K562 (cell line): ENCODE data around the gene SPATA33. TPM values are rescaled to one million over a fixed set of nuclear protein-coding genes. Genes with fewer than 3 reads are reported as not detected.

ENCODE experiments used
- ATAC-seq: fragments of 200-7000 bp; cut with Tn5 transposase; 3 replicates; pipeline ENCODE4 v1.9.1; 2020; ENCODE audit warnings: moderate library complexity
- BruUV-seq: library from RNA; stranded (reverse); fragments of 400-500 nt; replicated peaks from 2 replicates; lab custom pipeline; 2021; lab: Mats Ljungman, UMichigan
- CTCF ChIA-PET: fragments of 300-600 bp; formaldehyde crosslinking; extraction: SDS; loops from one replicate; lab custom pipeline; 2021; ENCODE audit warnings: low intra/inter-chr PET ratio; lab: Yijun Ruan, JAX
- POLR2A ChIA-PET: fragments of 300-600, 350-650 bp; sonication (Branson Sonifier 250); formaldehyde crosslinking; extraction: SDS; loops from one replicate; lab custom pipeline; 2021; ENCODE audit warnings: antibody characterized with exemption, inconsistent platforms; lab: Yijun Ruan, JAX
- DNase-seq, 4 experiments: peaks; one replicate each; pipeline versions ENCODE4 v3.0.0 to v3.0.0-alpha.2; 2011 to 2018; ENCODE audit warnings: low spot score in 3 of 4, mixed read lengths in 3 of 4; ENCODE audit errors: extremely low read depth in 1 of 4
- FAIRE-seq: peaks from 2 replicates; lab custom pipeline; 2011; peaks lifted over from hg19 to GRCh38; lab: Jason Lieb, UNC
- H2AFZ ChIP-seq: 2 replicates; pipeline ENCODE4 v1.6.0; 2011; ENCODE audit warnings: low read depth, low read length, control low read depth, inconsistent platforms
- H3K27ac ChIP-seq: fragments of 200-600 bp; 3 replicates; pipeline ENCODE4 v1.8.0; 2011; ENCODE audit warnings: low read depth, mild to moderate bottlenecking, control low read depth, inconsistent platforms, low read length, moderate library complexity, mixed read lengths; ENCODE audit errors: extremely low read depth
- H3K27me3 ChIP-seq, 2 experiments: fragments of 300-600 bp in 1 of 2; 2 replicates in 1 of 2; 3 replicates in 1 of 2; pipeline versions ENCODE4 v1.6.0 to v1.8.0; 2011; ENCODE audit warnings: inconsistent platforms in 2 of 2, low read length in 2 of 2, mild to moderate bottlenecking in 1 of 2, mixed read lengths in 1 of 2, moderate library complexity in 1 of 2; ENCODE audit not compliant: control insufficient read depth in 2 of 2, insufficient read depth in 2 of 2
- H3K36me3 ChIP-seq: fragments of 300-600 bp; 3 replicates; pipeline ENCODE4 v1.8.0; 2011; ENCODE audit warnings: mild to moderate bottlenecking, low read length, inconsistent platforms; ENCODE audit not compliant: control insufficient read depth, insufficient read depth
- H3K4me1 ChIP-seq, 2 experiments: fragments of 200-600 bp in 1 of 2; replicated peaks in 1 of 2; 2 replicates in 1 of 2; 3 replicates in 1 of 2; pipeline versions ENCODE4 v1.5.1 to v1.8.0; 2011; ENCODE audit warnings: inconsistent platforms in 2 of 2, low read length in 2 of 2, mild to moderate bottlenecking in 1 of 2, mixed read lengths in 1 of 2, moderate library complexity in 1 of 2; ENCODE audit not compliant: control insufficient read depth in 2 of 2, insufficient read depth in 2 of 2
- H3K4me2 ChIP-seq: 2 replicates; pipeline ENCODE4 v1.6.1; 2011; ENCODE audit warnings: low read length, control low read depth, inconsistent platforms, mixed read lengths; ENCODE audit not compliant: insufficient read depth
- H3K4me3 ChIP-seq: fragments of 200-600 bp; sonication (generic), shearing (Covaris generic); 2 replicates; pipeline ENCODE4 v1.5.1; 2016; ENCODE audit warnings: control low read depth, inconsistent platforms
- H3K79me2 ChIP-seq: fragments of 200-600 bp; 3 replicates; pipeline ENCODE4 v1.8.0; 2011; ENCODE audit warnings: low read length, inconsistent platforms; ENCODE audit not compliant: control insufficient read depth, insufficient read depth
- H3K9ac ChIP-seq, 2 experiments: 2 replicates each; pipeline versions ENCODE4 v1.6.0 to v1.6.1; 2011; ENCODE audit warnings: low read depth in 2 of 2, low read length in 2 of 2, control low read depth in 1 of 2, inconsistent platforms in 1 of 2, mild to moderate bottlenecking in 1 of 2, mixed read lengths in 1 of 2; ENCODE audit not compliant: insufficient read depth in 1 of 2
- H3K9me1 ChIP-seq: one replicate; pipeline ENCODE4 v1.6.0; 2011; ENCODE audit warnings: inconsistent platforms, mild to moderate bottlenecking, low read length, moderate library complexity; ENCODE audit not compliant: control insufficient read depth, insufficient read depth
- H3K9me3 ChIP-seq: replicated peaks from 2 replicates; pipeline ENCODE4 v1.5.1; 2011; ENCODE audit warnings: low read depth, low read length, inconsistent platforms; ENCODE audit not compliant: control insufficient read depth, insufficient read depth
- H4K20me1 ChIP-seq: replicated peaks from 2 replicates; pipeline ENCODE4 v1.6.1; 2011; ENCODE audit warnings: low read length, inconsistent platforms, mixed read lengths; ENCODE audit not compliant: control insufficient read depth, insufficient read depth
- CHD2 ChIP-seq: IDR thresholded peaks from 2 replicates; pipeline ENCODE4 v1.6.1; 2011; ENCODE audit warnings: low read depth, low read length
- GATAD2B ChIP-seq: fragments of 450-650 bp; IDR thresholded peaks from 2 replicates; pipeline ENCODE4 v1.6.1; 2017; ENCODE audit warnings: mild to moderate bottlenecking, borderline replicate concordance
- MIER1 ChIP-seq: fragments of 450-650 bp; IDR thresholded peaks from 2 replicates; pipeline ENCODE4 v1.6.1; 2016; ENCODE audit warnings: antibody characterized with exemption, mild to moderate bottlenecking, low read depth
- WGBS: fragments of 100-300 bp; shearing (Covaris generic); methylation state at CpG from one replicate; pipeline ENCODE4 v1.1.6; 2016; ENCODE audit warnings: low coverage, mixed read lengths; ENCODE audit not compliant: insufficient coverage; ENCODE audit errors: missing lambda C conversion rate; 5-methylcytosine and 5-hydroxymethylcytosine counted together
- in situ Hi-C: fragments of 300-500 bp; cut with MboI; formaldehyde crosslinking; loops from 4 replicates; pipeline ENCODE4 v1.15.0; 2018; ENCODE audit warnings: inconsistent platforms, mixed read lengths
- intact Hi-C: fragments of 100-400 bp; cut with micrococcal nuclease; formaldehyde crosslinking; loops from 2 replicates; pipeline ENCODE4 v1.14.2; 2022
- polyA plus RNA-seq, 8 experiments: library from polyadenylated mRNA; depleted of rRNA in 4 of 8; stranded (reverse) in 5 of 8; unstranded in 3 of 8; fragments of >200 nt; fragmentation: Nextera tagmentation in 2 of 8; fragmentation: Illumina TruSeq in 1 of 8; extraction: Ambion mirVana in 2 of 8; extraction: Trizol in 1 of 8; gene quantifications; 2 replicates each; pipeline versions ENCODE4 v1.2.1 to v1.2.3, GENCODE V29; 2011 to 2014; ENCODE audit warnings: inconsistent platforms in 1 of 8, missing spikeins in 1 of 8
- total RNA-seq, 7 experiments: library from RNA; depleted of rRNA in 6 of 7; stranded (reverse); fragments of >200 nt in 6 of 7; fragmentation: Illumina TruSeq in 2 of 7; extraction: Trizol in 2 of 7; gene quantifications; 2 replicates each; pipeline versions ENCODE4 v1.2.1 to v1.2.3, GENCODE V29; 2011 to 2021; ENCODE audit warnings: low replicate concordance in 1 of 7
- TF ChIP-seq, protein P1 (sequence below), 2 experiments: fragments of 450-650 bp in 1 of 2; sonication (generic) in 1 of 2; formaldehyde crosslinking in 1 of 2; IDR thresholded peaks; 2 replicates each; pipeline versions ENCODE4 v1.7.1 to v1.9.0; 2016 to 2022; ENCODE audit warnings: inconsistent platforms in 1 of 2, mild to moderate bottlenecking in 1 of 2, missing genetic modification reagents in 1 of 2

Gene SPATA33
- total and polyA plus RNA-seq, 9 of the 15 experiments (the other 6 are each of a cell fraction or from before 2014, with no cell fraction given): 4.0 to 20.0 (median 11.8) TPM

GRCh38 chr16:89610108-89610453 is 47.6 kb upstream of the SPATA33 start:
- FAIRE-seq: no peak
- ATAC-seq: no peak
- H3K27ac ChIP-seq: no peak overlapping the region
- peak overlapping the region; percentile 86 for H2AFZ ChIP-seq
- H3K4me2 ChIP-seq: no peak overlapping the region
- no TSS peak for BruUV-seq
- intact Hi-C loops (no loop called here), in situ Hi-C loops (no loop called here)
- no peak for DNase-seq
- ChIA-PET CTCF (no interaction called here), POLR2A (no interaction called here)
- no peaks in the 10 kb centered on the region for H4K20me1 ChIP-seq
- no peaks in the 10 kb centered on the region for H3K9me1 ChIP-seq
- no peak overlapping the region for H3K4me3 ChIP-seq
- 16% methylated on average over 1 of the region's 1 CpG for WGBS
- no peaks in the 10 kb centered on the region for H3K9me3 ChIP-seq
- no peaks in the 10 kb centered on the region for H3K27me3 ChIP-seq
- no peaks in the 10 kb centered on the region for H3K36me3 ChIP-seq
- H3K9ac ChIP-seq: no peak overlapping the region
- H3K79me2 ChIP-seq: no peaks in the 10 kb centered on the region
- H3K4me1 ChIP-seq: peaks cover 19 to 53% of the 10 kb centered on the region in 2 experiments; a peak in 4 of 5 replicates
- TF ChIP-seq GATAD2B: 0 out of 2 replicates have a peak, but pooled peaks have one; percentile 19
- TF ChIP-seq MIER1: peak; percentile 50; the same call in 1 of the 2 replicates
- TF ChIP-seq, protein P1, sequence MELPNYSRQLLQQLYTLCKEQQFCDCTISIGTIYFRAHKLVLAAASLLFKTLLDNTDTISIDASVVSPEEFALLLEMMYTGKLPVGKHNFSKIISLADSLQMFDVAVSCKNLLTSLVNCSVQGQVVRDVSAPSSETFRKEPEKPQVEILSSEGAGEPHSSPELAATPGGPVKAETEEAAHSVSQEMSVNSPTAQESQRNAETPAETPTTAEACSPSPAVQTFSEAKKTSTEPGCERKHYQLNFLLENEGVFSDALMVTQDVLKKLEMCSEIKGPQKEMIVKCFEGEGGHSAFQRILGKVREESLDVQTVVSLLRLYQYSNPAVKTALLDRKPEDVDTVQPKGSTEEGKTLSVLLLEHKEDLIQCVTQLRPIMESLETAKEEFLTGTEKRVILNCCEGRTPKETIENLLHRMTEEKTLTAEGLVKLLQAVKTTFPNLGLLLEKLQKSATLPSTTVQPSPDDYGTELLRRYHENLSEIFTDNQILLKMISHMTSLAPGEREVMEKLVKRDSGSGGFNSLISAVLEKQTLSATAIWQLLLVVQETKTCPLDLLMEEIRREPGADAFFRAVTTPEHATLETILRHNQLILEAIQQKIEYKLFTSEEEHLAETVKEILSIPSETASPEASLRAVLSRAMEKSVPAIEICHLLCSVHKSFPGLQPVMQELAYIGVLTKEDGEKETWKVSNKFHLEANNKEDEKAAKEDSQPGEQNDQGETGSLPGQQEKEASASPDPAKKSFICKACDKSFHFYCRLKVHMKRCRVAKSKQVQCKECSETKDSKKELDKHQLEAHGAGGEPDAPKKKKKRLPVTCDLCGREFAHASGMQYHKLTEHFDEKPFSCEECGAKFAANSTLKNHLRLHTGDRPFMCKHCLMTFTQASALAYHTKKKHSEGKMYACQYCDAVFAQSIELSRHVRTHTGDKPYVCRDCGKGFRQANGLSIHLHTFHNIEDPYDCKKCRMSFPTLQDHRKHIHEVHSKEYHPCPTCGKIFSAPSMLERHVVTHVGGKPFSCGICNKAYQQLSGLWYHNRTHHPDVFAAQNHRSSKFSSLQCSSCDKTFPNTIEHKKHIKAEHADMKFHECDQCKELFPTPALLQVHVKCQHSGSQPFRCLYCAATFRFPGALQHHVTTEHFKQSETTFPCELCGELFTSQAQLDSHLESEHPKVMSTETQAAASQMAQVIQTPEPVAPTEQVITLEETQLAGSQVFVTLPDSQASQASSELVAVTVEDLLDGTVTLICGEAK (IDR thresholded peaks at IDR 0.05): 0 out of 2 replicates have a peak, but pooled peaks have one; percentile 1
- TF ChIP-seq, protein P1 (CRISPR knock-in tag; IDR thresholded peaks at IDR 0.05): no peak
- no peak for TF ChIP-seq CHD2
